H9 (cell line): ENCODE results near the gene DDIT4. TPM values are rescaled to one million over a fixed set of nuclear protein-coding genes. Genes with fewer than 3 reads are reported as not detected.

Experiments
- DNase-seq: peaks from one replicate; pipeline ENCODE4 v3.0.0-alpha.2; 2017
- H2AFZ ChIP-seq: one replicate; pipeline ENCODE4 v1.6.1; 2013; ENCODE audit warnings: mild to moderate bottlenecking, low read length, control low read depth, moderate library complexity
- H2AK5ac ChIP-seq: 2 replicates; pipeline ENCODE4 v1.6.1; 2013; ENCODE audit warnings: low read length, control low read depth, mixed read lengths; ENCODE audit not compliant: insufficient read length
- H2BK120ac ChIP-seq: one replicate; pipeline ENCODE4 v1.6.1; 2013; ENCODE audit warnings: low read depth, mild to moderate bottlenecking, low read length, control low read depth, inconsistent platforms; ENCODE audit not compliant: poor library complexity, severe bottlenecking
- H2BK12ac ChIP-seq: 2 replicates; pipeline ENCODE4 v1.6.1; 2013; ENCODE audit warnings: low read length, control low read depth, mixed read lengths, low read depth; ENCODE audit not compliant: insufficient read length
- H2BK15ac ChIP-seq: 2 replicates; pipeline ENCODE4 v1.6.1; 2013; ENCODE audit warnings: low read depth, low read length, control low read depth
- H2BK20ac ChIP-seq: one replicate; pipeline ENCODE4 v1.6.1; 2013; ENCODE audit warnings: low read depth, mild to moderate bottlenecking, low read length, control low read depth, inconsistent platforms; ENCODE audit not compliant: poor library complexity, severe bottlenecking
- H2BK5ac ChIP-seq: 2 replicates; pipeline ENCODE4 v1.6.1; 2013; ENCODE audit warnings: low read length, control low read depth, mixed read lengths; ENCODE audit not compliant: insufficient read length
- H3K14ac ChIP-seq: 2 replicates; pipeline ENCODE4 v1.6.1; 2013; ENCODE audit warnings: low read length, control low read depth; ENCODE audit not compliant: insufficient read depth
- H3K18ac ChIP-seq: 2 replicates; pipeline ENCODE4 v1.6.1; 2013; ENCODE audit warnings: low read depth, mild to moderate bottlenecking, mixed read lengths, low read length, control low read depth; ENCODE audit not compliant: insufficient read length
- H3K23ac ChIP-seq: 2 replicates; pipeline ENCODE4 v1.6.1; 2013; ENCODE audit warnings: low read length, control low read depth, mixed read lengths, low read depth; ENCODE audit not compliant: insufficient read length
- H3K23me2 ChIP-seq: 2 replicates; pipeline ENCODE4 v1.6.1; 2013; ENCODE audit warnings: low read depth, mild to moderate bottlenecking, mixed read lengths, low read length, control low read depth; ENCODE audit not compliant: insufficient read length, poor library complexity, severe bottlenecking
- H3K27ac ChIP-seq: 2 replicates; pipeline ENCODE4 v1.5.1; 2013; ENCODE audit warnings: low read length, control low read depth, mixed read lengths, low read depth; ENCODE audit not compliant: insufficient read length
- H3K27me3 ChIP-seq: 2 replicates; pipeline ENCODE4 v1.6.1; 2013; ENCODE audit warnings: low read length, control low read depth, inconsistent platforms; ENCODE audit not compliant: insufficient read depth
- H3K4ac ChIP-seq: 2 replicates; pipeline ENCODE4 v1.6.1; 2013; ENCODE audit warnings: low read depth, mild to moderate bottlenecking, control low read depth, inconsistent platforms, low read length, moderate library complexity
- H3K4me1 ChIP-seq: 2 replicates; pipeline ENCODE4 v1.6.1; 2013; ENCODE audit warnings: low read length, control low read depth, inconsistent platforms; ENCODE audit not compliant: insufficient read depth
- H3K4me2 ChIP-seq: 2 replicates; pipeline ENCODE4 v1.6.1; 2013; ENCODE audit warnings: low read length, control low read depth, mixed read lengths; ENCODE audit not compliant: insufficient read length, insufficient read depth
- H3K56ac ChIP-seq: 2 replicates; pipeline ENCODE4 v1.6.1; 2013; ENCODE audit warnings: low read depth, mild to moderate bottlenecking, mixed read lengths, low read length, control low read depth; ENCODE audit not compliant: insufficient read length
- H3K79me1 ChIP-seq: 2 replicates; pipeline ENCODE4 v1.6.1; 2013; ENCODE audit warnings: low read depth, mild to moderate bottlenecking, moderate library complexity, low read length, control low read depth, inconsistent platforms; ENCODE audit not compliant: insufficient read depth, poor library complexity, severe bottlenecking
- H3K79me2 ChIP-seq: 2 replicates; pipeline ENCODE4 v1.6.1; 2013; ENCODE audit warnings: low read length, control low read depth, inconsistent platforms; ENCODE audit not compliant: insufficient read depth
- H3K9ac ChIP-seq: 2 replicates; pipeline ENCODE4 v1.6.1; 2013; ENCODE audit warnings: low read length, control low read depth, mixed read lengths; ENCODE audit not compliant: insufficient read length; ENCODE audit errors: extremely low read depth
- H3K9me3 ChIP-seq: one replicate; pipeline ENCODE4 v1.6.1; 2013; ENCODE audit warnings: low read depth, low read length, inconsistent platforms; ENCODE audit not compliant: control insufficient read depth
- H3T11ph ChIP-seq: one replicate; pipeline ENCODE4 v1.6.1; 2013; ENCODE audit warnings: mild to moderate bottlenecking, low read length, control low read depth, inconsistent platforms
- H4K20me1 ChIP-seq: one replicate; pipeline ENCODE4 v1.6.1; 2013; ENCODE audit not compliant: control insufficient read depth, insufficient read length, insufficient read depth
- H4K5ac ChIP-seq: 2 replicates; pipeline ENCODE4 v1.6.1; 2013; ENCODE audit warnings: low read depth, mild to moderate bottlenecking, mixed read lengths, low read length, control low read depth; ENCODE audit not compliant: insufficient read length
- H4K8ac ChIP-seq: replicated peaks from 2 replicates; pipeline ENCODE4 v1.6.1; 2013; ENCODE audit warnings: low read length, control low read depth, mixed read lengths, low read depth; ENCODE audit not compliant: insufficient read length
- H4K91ac ChIP-seq: 2 replicates; pipeline ENCODE4 v1.6.1; 2013; ENCODE audit warnings: low read depth, mild to moderate bottlenecking, moderate library complexity, mixed read lengths, low read length, control low read depth; ENCODE audit not compliant: insufficient read length
- H3K27ac Mint-ChIP-seq, 3 experiments: 2 replicates in 2 of 3; 3 replicates in 1 of 3; pipeline ENCODE4 v1.8.0; 2020 to 2021; ENCODE audit warnings: mixed read lengths in 3 of 3, mild to moderate bottlenecking in 1 of 3, moderate library complexity in 1 of 3
- H3K27me3 Mint-ChIP-seq: 2 replicates; pipeline ENCODE4 v1.8.0; 2021; ENCODE audit warnings: low read depth, mild to moderate bottlenecking, moderate library complexity, mixed read lengths
- H3K36me3 Mint-ChIP-seq, 3 experiments: 2 replicates in 2 of 3; 3 replicates in 1 of 3; pipeline ENCODE4 v1.8.0; 2020 to 2021; ENCODE audit warnings: low read depth in 3 of 3, mixed read lengths in 3 of 3; ENCODE audit not compliant: insufficient read depth in 1 of 3
- H3K4me1 Mint-ChIP-seq, 2 experiments: 2 replicates each; pipeline ENCODE4 v1.8.0; 2020; ENCODE audit warnings: mixed read lengths in 2 of 2
- H3K4me3 Mint-ChIP-seq, 2 experiments: 2 replicates in 1 of 2; 3 replicates in 1 of 2; pipeline ENCODE4 v1.8.0; 2020 to 2021; ENCODE audit warnings: mild to moderate bottlenecking in 2 of 2, mixed read lengths in 2 of 2, moderate library complexity in 1 of 2
- H3K9me3 Mint-ChIP-seq, 2 experiments: 2 replicates in 1 of 2; 3 replicates in 1 of 2; pipeline ENCODE4 v1.8.0; 2020; ENCODE audit warnings: mild to moderate bottlenecking in 2 of 2, mixed read lengths in 2 of 2, moderate library complexity in 1 of 2
- WGBS: extraction: QIAGEN DNeasy Blood & Tissue Kit; methylation state at CpG from one replicate; pipeline ENCODE4 v1.1.7; 2013; ENCODE audit warnings: missing lambda C conversion rate, low lambda C conversion rate, mixed read lengths; ENCODE audit not compliant: insufficient read length; ENCODE audit errors: extremely low coverage; 5-methylcytosine and 5-hydroxymethylcytosine counted together
- total RNA-seq: library from RNA; stranded (reverse); gene quantifications from 2 replicates; pipeline ENCODE4 v1.2.1, GENCODE V29; 2021
- TF ChIP-seq, protein P1 (sequence below): fragments of 200-600 bp; sonication (generic); conservative IDR thresholded peaks from 3 replicates; pipeline ENCODE4 v1.8.0; 2021; ENCODE audit warnings: antibody characterized with exemption, mild to moderate bottlenecking

The DDIT4 gene
- total RNA-seq, 1 experiment from 2014 or later: 84.0 TPM

DNA sequence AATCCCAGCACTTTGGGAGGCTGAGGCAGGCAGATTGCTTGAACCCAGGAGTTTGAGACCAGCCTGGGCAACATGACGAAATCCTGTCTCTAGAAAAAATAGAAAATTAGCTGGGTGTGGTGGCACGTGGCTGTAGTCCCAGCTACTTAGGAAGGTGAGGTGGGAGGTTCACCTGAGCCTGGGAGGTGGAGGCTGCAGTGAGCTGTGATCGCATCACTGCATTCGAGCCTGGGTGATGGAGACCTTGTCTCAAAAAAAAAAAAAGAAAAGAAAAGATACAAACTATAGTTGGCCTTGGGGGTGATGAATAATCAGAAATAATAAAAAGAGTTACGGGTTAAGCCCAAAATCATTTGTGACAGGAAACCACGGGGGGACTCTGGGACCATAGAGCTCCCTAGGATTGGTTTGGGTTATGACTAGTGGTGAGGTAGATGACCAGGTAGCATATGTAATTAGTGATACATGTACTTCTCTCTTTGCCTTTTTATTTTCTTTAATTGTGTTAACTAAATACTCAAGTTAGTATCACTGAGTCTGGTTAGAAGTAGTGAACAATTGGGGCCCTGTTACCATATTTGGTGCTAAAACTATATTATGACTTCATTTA lies 47.2 kb upstream of the DDIT4 start:
- Histone ChIP-seq H2AK5ac (no peak overlapping the region), H2BK12ac (no peak overlapping the region), H3K14ac (no peak overlapping the region), H3K18ac (no peak overlapping the region), H2AFZ (no peak overlapping the region), H3K4me2 (no peak overlapping the region), H4K91ac (no peak overlapping the region), H3K27me3 (no peaks in the 10 kb centered on the region), H3K4ac (no peak overlapping the region), H4K8ac (no peak overlapping the region), H3K4me1 (peaks cover 2% of the 10 kb centered on the region; the same call in 1 of the 2 replicates), H2BK20ac (no peak overlapping the region), H2BK15ac (no peak overlapping the region), H4K20me1 (no peaks in the 10 kb centered on the region), H3K9me3 (no peaks in the 10 kb centered on the region), H3K9ac (no peak overlapping the region), H3K23ac (no peak overlapping the region), H3K23me2 (no peaks in the 10 kb centered on the region), H3K56ac (no peak overlapping the region), H3K79me2 (no peaks in the 10 kb centered on the region), H3K79me1 (peaks cover 3% of the 10 kb centered on the region), H4K5ac (no peak overlapping the region), H2BK5ac (no peak overlapping the region), H2BK120ac (no peak overlapping the region), H3K27ac (no peak overlapping the region), H3T11ph (no peak overlapping the region)
- DNase-seq: no peak
- Mint-ChIP-seq H3K4me1 (peaks cover 20 to 28% of the 10 kb centered on the region in 2 experiments), H3K9me3 (no peaks in the 10 kb centered on the region; a peak in 1 of 5 replicates), H3K27me3 (no peaks in the 10 kb centered on the region), H3K36me3 (peaks cover 5 to 42% (median 33%) of the 10 kb centered on the region in 3 experiments; a peak in 6 of 7 replicates), H3K4me3 (no peak overlapping the region), H3K27ac (peak overlapping the region in 2 of 3 experiments; percentile 48 to 66; a peak in 4 of 7 replicates)
- TF ChIP-seq, protein P1, sequence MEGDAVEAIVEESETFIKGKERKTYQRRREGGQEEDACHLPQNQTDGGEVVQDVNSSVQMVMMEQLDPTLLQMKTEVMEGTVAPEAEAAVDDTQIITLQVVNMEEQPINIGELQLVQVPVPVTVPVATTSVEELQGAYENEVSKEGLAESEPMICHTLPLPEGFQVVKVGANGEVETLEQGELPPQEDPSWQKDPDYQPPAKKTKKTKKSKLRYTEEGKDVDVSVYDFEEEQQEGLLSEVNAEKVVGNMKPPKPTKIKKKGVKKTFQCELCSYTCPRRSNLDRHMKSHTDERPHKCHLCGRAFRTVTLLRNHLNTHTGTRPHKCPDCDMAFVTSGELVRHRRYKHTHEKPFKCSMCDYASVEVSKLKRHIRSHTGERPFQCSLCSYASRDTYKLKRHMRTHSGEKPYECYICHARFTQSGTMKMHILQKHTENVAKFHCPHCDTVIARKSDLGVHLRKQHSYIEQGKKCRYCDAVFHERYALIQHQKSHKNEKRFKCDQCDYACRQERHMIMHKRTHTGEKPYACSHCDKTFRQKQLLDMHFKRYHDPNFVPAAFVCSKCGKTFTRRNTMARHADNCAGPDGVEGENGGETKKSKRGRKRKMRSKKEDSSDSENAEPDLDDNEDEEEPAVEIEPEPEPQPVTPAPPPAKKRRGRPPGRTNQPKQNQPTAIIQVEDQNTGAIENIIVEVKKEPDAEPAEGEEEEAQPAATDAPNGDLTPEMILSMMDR: no peak
- no CpG with 5 or more reads among the region's 6 CpGs for WGBS
